HepG2 (cell line): Measurements from ENCODE around the gene MRPL43. TPM values are rescaled to one million over a fixed set of nuclear protein-coding genes. Genes with fewer than 3 reads are reported as not detected.

Experiments used
- ATAC-seq: fragments of 200-7000 bp; cut with Tn5 transposase; 3 replicates; pipeline ENCODE4 v1.9.1; 2020; ENCODE audit warnings: mild to moderate bottlenecking, moderate library complexity
- BruUV-seq: library from RNA; stranded (reverse); fragments of 400-500 nt; replicated peaks from 2 replicates; lab custom pipeline; 2021; lab: Mats Ljungman, UMichigan
- CTCF ChIA-PET: fragments of 300-600 bp; formaldehyde crosslinking; extraction: SDS; loops from one replicate; lab custom pipeline; 2021; ENCODE audit warnings: low total read pairs, inconsistent platforms, low intra/inter-chr PET ratio; lab: Yijun Ruan, JAX
- POLR2A ChIA-PET: fragments of 350-600 bp; sonication (Branson Sonifier 250); formaldehyde crosslinking; loops from one replicate; lab custom pipeline; 2020; ENCODE audit warnings: antibody characterized with exemption, inconsistent platforms; lab: Yijun Ruan, JAX
- DNase-seq: peaks from one replicate; pipeline ENCODE4 v3.0.0-alpha.2; 2015; ENCODE audit warnings: low spot score
- FAIRE-seq: peaks from 3 replicates; lab custom pipeline; 2011; peaks lifted over from hg19 to GRCh38; lab: Jason Lieb, UNC
- H2AFZ ChIP-seq: one replicate; pipeline ENCODE4 v1.6.1; 2011; ENCODE audit warnings: low read length, inconsistent platforms
- H3K27ac ChIP-seq: fragments of 300-600 bp; 3 replicates; pipeline ENCODE4 v1.8.0; 2011; ENCODE audit warnings: mixed run types, mild to moderate bottlenecking, mixed read lengths, low read length, inconsistent platforms; ENCODE audit not compliant: insufficient read depth; ENCODE audit errors: extremely low read length
- H3K27me3 ChIP-seq, 2 experiments: fragments of 200-600 bp in 1 of 2; 2 replicates in 1 of 2; 3 replicates in 1 of 2; pipeline versions ENCODE4 v1.6.0 to v1.8.0; 2011; ENCODE audit warnings: low read length in 2 of 2, mild to moderate bottlenecking in 2 of 2, moderate library complexity in 2 of 2, inconsistent platforms in 1 of 2; ENCODE audit not compliant: insufficient read depth in 2 of 2, control insufficient read depth in 1 of 2
- H3K36me3 ChIP-seq, 2 experiments: fragments of 200-600 bp in 1 of 2; replicated peaks in 1 of 2; 2 replicates in 1 of 2; 3 replicates in 1 of 2; pipeline versions ENCODE4 v1.5.1 to v1.8.0; 2011; ENCODE audit warnings: low read length in 2 of 2, inconsistent platforms in 1 of 2; ENCODE audit not compliant: insufficient read depth in 2 of 2, control insufficient read depth in 1 of 2
- H3K4me1 ChIP-seq: 2 replicates; pipeline ENCODE4 v1.5.1; 2012; ENCODE audit warnings: low read length, inconsistent platforms; ENCODE audit not compliant: insufficient read depth
- H3K4me2 ChIP-seq: 2 replicates; pipeline ENCODE4 v1.6.0; 2011; ENCODE audit warnings: low read depth, low read length, inconsistent platforms
- H3K4me3 ChIP-seq, 3 experiments: fragments of 200-600 bp in 1 of 3; sonication (generic), shearing (Covaris generic) in 1 of 3; replicated peaks in 1 of 3; 2 replicates each; pipeline ENCODE4 v1.5.1; 2011 to 2016; ENCODE audit warnings: low read length in 3 of 3, inconsistent platforms in 2 of 3, low read depth in 2 of 3, mild to moderate bottlenecking in 2 of 3, control low read depth in 1 of 3, mixed read lengths in 1 of 3; ENCODE audit not compliant: insufficient read depth in 1 of 3
- H3K79me2 ChIP-seq: one replicate; pipeline ENCODE4 v1.6.1; 2011; ENCODE audit warnings: low read length, inconsistent platforms; ENCODE audit not compliant: insufficient read depth
- H3K9ac ChIP-seq: 2 replicates; pipeline ENCODE4 v1.6.0; 2011; ENCODE audit warnings: mild to moderate bottlenecking, low read depth, low read length, inconsistent platforms; ENCODE audit not compliant: insufficient read depth
- H3K9me3 ChIP-seq: 2 replicates; pipeline ENCODE4 v1.5.1; 2012; ENCODE audit warnings: mild to moderate bottlenecking, low read length
- H4K20me1 ChIP-seq: 2 replicates; pipeline ENCODE4 v1.6.0; 2011; ENCODE audit warnings: inconsistent platforms, mild to moderate bottlenecking, low read length, moderate library complexity; ENCODE audit not compliant: insufficient read depth
- POLR2AphosphoS5 ChIP-seq: IDR thresholded peaks from 2 replicates; pipeline ENCODE4 v1.6.1; 2012; ENCODE audit warnings: low read depth, low read length
- RBFOX2 ChIP-seq: fragments of 200-400 bp; formaldehyde crosslinking; IDR thresholded peaks from 2 replicates; pipeline ENCODE4 v1.6.1; 2017; ENCODE audit warnings: low read depth, mild to moderate bottlenecking, low read length
- WGBS: methylation state at CpG from one replicate; pipeline ENCODE4 v1.1.6; 2017; ENCODE audit warnings: low lambda C conversion rate; 5-methylcytosine and 5-hydroxymethylcytosine counted together
- in situ Hi-C: cut with HindIII; loops from 2 replicates; pipeline ENCODE4 v1.10.0; 2017; ENCODE audit warnings: low pct_unique_long_range_greater_than_20kb; ENCODE audit not compliant: extremely low pct_ligation_motif_present
- intact Hi-C: fragments of 100-400 bp; cut with micrococcal nuclease; formaldehyde crosslinking; loops from one replicate; pipeline ENCODE4 v1.10.0; 2022; ENCODE audit not compliant: unreplicated experiment
- polyA plus RNA-seq, 8 experiments: library from polyadenylated mRNA; depleted of rRNA in 3 of 8; stranded (reverse) in 7 of 8; unstranded in 1 of 8; fragments of >200 nt; fragmentation: Illumina TruSeq in 4 of 8; extraction: Trizol in 4 of 8; gene quantifications; 2 replicates each; pipeline versions ENCODE4 v1.2.1 to v1.2.3, GENCODE V29; 2011 to 2016; ENCODE audit warnings: low read depth in 4 of 8, missing spikeins in 1 of 8, mixed read lengths in 1 of 8; ENCODE audit not compliant: insufficient read depth in 1 of 8
- total RNA-seq, 5 experiments: library from RNA; depleted of rRNA; stranded (reverse); fragments of >200 nt; fragmentation: Illumina TruSeq; extraction: Trizol; gene quantifications; 2 replicates each; pipeline ENCODE4 v1.2.3, GENCODE V29; 2016; ENCODE audit warnings: low read depth in 1 of 5
- TF ChIP-seq, protein P1 (sequence below): sonication (generic); formaldehyde crosslinking; IDR thresholded peaks from 2 replicates; pipeline ENCODE4 v1.5.0; 2020; ENCODE audit warnings: mild to moderate bottlenecking, missing genetic modification reagents, borderline replicate concordance

Gene MRPL43
- total and polyA plus RNA-seq, 2 of the 13 experiments (the other 11 are each of a cell fraction or from before 2014, with no cell fraction given): 71.0 to 73.7 TPM

DNA sequence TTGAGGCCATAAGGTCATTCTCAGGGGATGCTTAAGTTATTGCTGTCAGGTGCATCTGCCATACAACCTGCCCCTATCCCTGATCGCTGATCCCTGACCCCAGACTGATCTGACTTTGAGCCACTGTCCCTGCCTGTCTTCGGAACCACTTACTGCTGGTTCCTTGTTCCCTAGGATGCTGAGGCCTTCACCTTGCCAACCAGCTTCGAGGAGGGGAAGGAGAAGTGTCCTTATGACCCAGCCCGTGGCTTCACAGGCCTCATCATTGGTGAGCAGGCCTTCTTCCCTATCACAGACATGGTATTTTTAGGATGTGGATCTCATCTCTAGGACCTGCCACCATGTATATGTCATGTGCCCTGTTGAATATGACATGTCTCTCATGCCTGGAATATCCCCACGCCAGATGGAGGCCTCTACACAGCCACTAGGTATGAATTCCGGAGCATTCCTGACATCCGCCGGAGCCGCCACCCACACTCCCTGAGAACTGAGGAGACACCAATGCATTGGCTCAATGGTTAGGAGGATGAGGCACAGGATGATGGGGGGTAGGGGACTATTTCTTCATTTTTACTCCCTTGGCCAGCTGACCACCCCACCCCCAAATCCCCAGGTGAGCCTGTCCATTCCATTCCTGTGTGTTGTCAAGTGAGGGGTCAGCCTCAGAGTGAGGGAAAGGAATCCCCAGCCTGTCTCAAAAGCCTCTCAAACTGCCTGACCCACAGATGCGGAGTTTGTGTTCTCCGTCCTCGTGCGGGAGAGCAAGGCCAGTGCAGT, 9.0 kb downstream of the MRPL43 start:
- POLR2A ChIA-PET: interaction anchor here (1.7 kb wide), 1 partner anchor 20 kb away, joined by 3 read pairs; no protein-coding TSS in a partner anchor
- Histone ChIP-seq H2AFZ (no peak overlapping the region), H3K36me3 (peaks cover 38 to 84% of the 10 kb centered on the region in 2 experiments), H3K27me3 (no peaks in the 10 kb centered on the region), H3K4me2 (no peak overlapping the region), H3K27ac (no peak overlapping the region), H4K20me1 (no peaks in the 10 kb centered on the region), H3K9me3 (no peaks in the 10 kb centered on the region), H3K4me3 (no peak overlapping the region), H3K79me2 (peaks cover 11% of the 10 kb centered on the region), H3K9ac (no peak overlapping the region), H3K4me1 (peaks cover 22% of the 10 kb centered on the region)
- 95% methylated on average over 13 of the region's 13 CpGs for WGBS
- CTCF ChIA-PET: no interaction called here
- ATAC-seq (no peak), DNase-seq (no peak), FAIRE-seq (no peak)
- intact Hi-C loops: no loop called here
- TF ChIP-seq, protein P1, sequence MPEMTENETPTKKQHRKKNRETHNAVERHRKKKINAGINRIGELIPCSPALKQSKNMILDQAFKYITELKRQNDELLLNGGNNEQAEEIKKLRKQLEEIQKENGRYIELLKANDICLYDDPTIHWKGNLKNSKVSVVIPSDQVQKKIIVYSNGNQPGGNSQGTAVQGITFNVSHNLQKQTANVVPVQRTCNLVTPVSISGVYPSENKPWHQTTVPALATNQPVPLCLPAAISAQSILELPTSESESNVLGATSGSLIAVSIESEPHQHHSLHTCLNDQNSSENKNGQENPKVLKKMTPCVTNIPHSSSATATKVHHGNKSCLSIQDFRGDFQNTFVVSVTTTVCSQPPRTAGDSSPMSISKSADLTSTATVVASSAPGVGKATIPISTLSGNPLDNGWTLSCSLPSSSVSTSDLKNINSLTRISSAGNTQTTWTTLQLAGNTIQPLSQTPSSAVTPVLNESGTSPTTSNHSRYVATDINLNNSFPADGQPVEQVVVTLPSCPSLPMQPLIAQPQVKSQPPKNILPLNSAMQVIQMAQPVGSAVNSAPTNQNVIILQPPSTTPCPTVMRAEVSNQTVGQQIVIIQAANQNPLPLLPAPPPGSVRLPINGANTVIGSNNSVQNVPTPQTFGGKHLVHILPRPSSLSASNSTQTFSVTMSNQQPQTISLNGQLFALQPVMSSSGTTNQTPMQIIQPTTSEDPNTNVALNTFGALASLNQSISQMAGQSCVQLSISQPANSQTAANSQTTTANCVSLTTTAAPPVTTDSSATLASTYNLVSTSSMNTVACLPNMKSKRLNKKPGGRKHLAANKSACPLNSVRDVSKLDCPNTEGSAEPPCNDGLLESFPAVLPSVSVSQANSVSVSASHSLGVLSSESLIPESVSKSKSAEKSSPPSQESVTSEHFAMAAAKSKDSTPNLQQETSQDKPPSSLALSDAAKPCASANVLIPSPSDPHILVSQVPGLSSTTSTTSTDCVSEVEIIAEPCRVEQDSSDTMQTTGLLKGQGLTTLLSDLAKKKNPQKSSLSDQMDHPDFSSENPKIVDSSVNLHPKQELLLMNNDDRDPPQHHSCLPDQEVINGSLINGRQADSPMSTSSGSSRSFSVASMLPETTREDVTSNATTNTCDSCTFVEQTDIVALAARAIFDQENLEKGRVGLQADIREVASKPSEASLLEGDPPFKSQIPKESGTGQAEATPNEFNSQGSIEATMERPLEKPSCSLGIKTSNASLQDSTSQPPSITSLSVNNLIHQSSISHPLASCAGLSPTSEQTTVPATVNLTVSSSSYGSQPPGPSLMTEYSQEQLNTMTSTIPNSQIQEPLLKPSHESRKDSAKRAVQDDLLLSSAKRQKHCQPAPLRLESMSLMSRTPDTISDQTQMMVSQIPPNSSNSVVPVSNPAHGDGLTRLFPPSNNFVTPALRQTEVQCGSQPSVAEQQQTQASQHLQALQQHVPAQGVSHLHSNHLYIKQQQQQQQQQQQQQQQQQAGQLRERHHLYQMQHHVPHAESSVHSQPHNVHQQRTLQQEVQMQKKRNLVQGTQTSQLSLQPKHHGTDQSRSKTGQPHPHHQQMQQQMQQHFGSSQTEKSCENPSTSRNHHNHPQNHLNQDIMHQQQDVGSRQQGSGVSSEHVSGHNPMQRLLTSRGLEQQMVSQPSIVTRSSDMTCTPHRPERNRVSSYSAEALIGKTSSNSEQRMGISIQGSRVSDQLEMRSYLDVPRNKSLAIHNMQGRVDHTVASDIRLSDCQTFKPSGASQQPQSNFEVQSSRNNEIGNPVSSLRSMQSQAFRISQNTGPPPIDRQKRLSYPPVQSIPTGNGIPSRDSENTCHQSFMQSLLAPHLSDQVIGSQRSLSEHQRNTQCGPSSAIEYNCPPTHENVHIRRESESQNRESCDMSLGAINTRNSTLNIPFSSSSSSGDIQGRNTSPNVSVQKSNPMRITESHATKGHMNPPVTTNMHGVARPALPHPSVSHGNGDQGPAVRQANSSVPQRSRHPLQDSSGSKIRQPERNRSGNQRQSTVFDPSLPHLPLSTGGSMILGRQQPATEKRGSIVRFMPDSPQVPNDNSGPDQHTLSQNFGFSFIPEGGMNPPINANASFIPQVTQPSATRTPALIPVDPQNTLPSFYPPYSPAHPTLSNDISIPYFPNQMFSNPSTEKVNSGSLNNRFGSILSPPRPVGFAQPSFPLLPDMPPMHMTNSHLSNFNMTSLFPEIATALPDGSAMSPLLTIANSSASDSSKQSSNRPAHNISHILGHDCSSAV (CRISPR knock-in tag): no peak
- TF ChIP-seq POLR2AphosphoS5: peak; percentile 9; the same call in 1 of the 2 replicates
- TF ChIP-seq RBFOX2: 0 out of 2 replicates have a peak, but pooled peaks have one; percentile 35
- in situ Hi-C loops: no loop called here
- no TSS peak for BruUV-seq
